ENCODE measurements around the gene NEB.

NEB gene

GRCh38 chr2:151544449-151544848 lies 189.8 kb downstream of the NEB start:
- DNase-seq, result no peak

GRCh38 chr2:151543876-151544275 lies 190.4 kb downstream of the NEB start:
- no peak for DNase-seq

- no peak for DNase-seq
These were observed 200.3 kb downstream of the NEB start for GRCh38 chr2:151534001-151534400.

- no peak for DNase-seq
These were observed 201.1 kb downstream of the NEB start for GRCh38 chr2:151533127-151533526.

- no peak for DNase-seq
These were observed 207.6 kb downstream of the NEB start for GRCh38 chr2:151526572-151527090.

- no peak for DNase-seq
These were observed 208.4 kb downstream of the NEB start for GRCh38 chr2:151525821-151526373.

GRCh38 chr2:151523850-151524249 lies 210.4 kb downstream of the NEB start:
- DNase-seq, result no peak

- no peak for DNase-seq
These were observed 211.7 kb downstream of the NEB start for GRCh38 chr2:151522556-151522955.

GRCh38 chr2:151520976-151521375 lies 213.3 kb downstream of the NEB start:
- DNase-seq, result no peak

- no peak for DNase-seq
These were observed 215.5 kb downstream of the NEB start for GRCh38 chr2:151518802-151519201.

GRCh38 chr2:151508519-151508918 lies 225.8 kb downstream of the NEB start:
- no peak for DNase-seq

- DNase-seq, result no peak
These were observed 228.1 kb downstream of the NEB start for GRCh38 chr2:151506170-151506569.

GRCh38 chr2:151498178-151498577 lies 236.1 kb downstream of the NEB start:
- DNase-seq, result no peak

GRCh38 chr2:151491496-151491895 lies 242.8 kb downstream of the NEB start:
- no peak for DNase-seq

- DNase-seq, result no peak
These were observed 244.0 kb downstream of the NEB start for GRCh38 chr2:151490276-151490675.

- no peak for DNase-seq
These were observed 248.2 kb downstream of the NEB start for GRCh38 chr2:151486053-151486452.

- DNase-seq, result no peak
These were observed 250.2 kb downstream of the NEB start for GRCh38 chr2:151484100-151484499.

GRCh38 chr2:151483546-151483945 lies 250.7 kb downstream of the NEB start:
- DNase-seq, result no peak

GRCh38 chr2:151482171-151482725 lies 252.0 kb downstream of the NEB start:
- DNase-seq, result no peak

GRCh38 chr2:151481744-151482143 lies 252.5 kb downstream of the NEB start:
- DNase-seq, result no peak

- DNase-seq, result no peak
These were observed 256.3 kb downstream of the NEB start for GRCh38 chr2:151478011-151478410.

- DNase-seq, result no peak
These were observed 258.0 kb downstream of the NEB start for GRCh38 chr2:151476287-151476686.

- no peak for DNase-seq
These were observed 259.2 kb downstream of the NEB start for GRCh38 chr2:151475071-151475470.

- no peak for DNase-seq
These were observed 261.3 kb downstream of the NEB start for GRCh38 chr2:151472966-151473365.

GRCh38 chr2:151470556-151470955 lies 263.7 kb downstream of the NEB start:
- DNase-seq, result no peak
